ENCODE measurements around the gene RBM19.

Gene RBM19

DNA sequence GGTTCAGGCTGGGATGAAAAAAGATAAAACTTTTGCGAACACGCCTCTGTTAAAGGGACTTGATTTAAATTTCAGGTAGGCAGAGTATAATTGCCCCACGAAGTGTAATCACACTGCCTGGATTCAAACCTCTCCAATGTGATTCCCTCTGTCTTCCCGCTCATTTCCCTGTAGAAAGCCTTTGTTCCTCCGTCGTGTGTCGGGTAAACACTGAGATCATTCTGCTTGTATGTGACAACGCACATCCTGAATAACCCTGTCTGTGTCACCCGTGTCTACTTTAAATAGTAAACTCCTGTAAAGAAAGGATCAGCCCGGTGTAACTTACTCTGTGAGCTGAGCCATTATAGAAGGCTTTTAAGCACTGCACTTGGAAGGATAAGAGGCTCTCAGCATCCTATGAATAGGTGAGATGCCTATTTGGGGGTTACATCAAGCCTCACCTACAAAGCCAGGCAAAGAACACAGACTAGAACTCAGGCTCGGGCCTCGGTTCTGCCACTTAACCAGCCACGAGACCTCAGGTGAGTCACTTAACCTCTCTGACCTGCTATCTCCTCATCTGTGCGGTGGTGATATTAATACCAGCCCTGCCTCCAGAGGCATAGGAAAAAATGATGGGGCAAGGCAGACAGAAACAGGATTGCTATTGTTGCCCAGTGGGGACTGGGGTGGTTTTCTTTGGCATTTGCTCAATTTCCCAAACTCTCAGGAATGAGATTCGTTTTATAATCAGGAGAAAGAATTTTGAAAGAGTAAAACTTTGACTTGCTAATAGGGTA lies 74.2 kb downstream of the RBM19 start:
- TF ChIP-seq CTCF (IDR thresholded peaks at IDR 0.05; ENCODE audit: low read depth, low read length): no peak
- no peak for DNase-seq (ENCODE audit: low read depth in 2 of 2)
- no peak overlapping the region for H3K4me3 ChIP-seq (replicated peaks in 1 of 2; ENCODE audit: low read depth in 2 of 2, low read length in 2 of 2)

- H3K4me3 ChIP-seq (replicated peaks in 1 of 2; ENCODE audit: low read depth in 2 of 2, low read length in 2 of 2): no peak overlapping the region
- DNase-seq (ENCODE audit: low read depth in 2 of 2): no peak
- TF ChIP-seq CTCF (IDR thresholded peaks at IDR 0.05; ENCODE audit: low read depth, low read length): no peak
These were observed 74.9 kb downstream of the RBM19 start for GRCh38 chr12:113891167-113891692.

DNA sequence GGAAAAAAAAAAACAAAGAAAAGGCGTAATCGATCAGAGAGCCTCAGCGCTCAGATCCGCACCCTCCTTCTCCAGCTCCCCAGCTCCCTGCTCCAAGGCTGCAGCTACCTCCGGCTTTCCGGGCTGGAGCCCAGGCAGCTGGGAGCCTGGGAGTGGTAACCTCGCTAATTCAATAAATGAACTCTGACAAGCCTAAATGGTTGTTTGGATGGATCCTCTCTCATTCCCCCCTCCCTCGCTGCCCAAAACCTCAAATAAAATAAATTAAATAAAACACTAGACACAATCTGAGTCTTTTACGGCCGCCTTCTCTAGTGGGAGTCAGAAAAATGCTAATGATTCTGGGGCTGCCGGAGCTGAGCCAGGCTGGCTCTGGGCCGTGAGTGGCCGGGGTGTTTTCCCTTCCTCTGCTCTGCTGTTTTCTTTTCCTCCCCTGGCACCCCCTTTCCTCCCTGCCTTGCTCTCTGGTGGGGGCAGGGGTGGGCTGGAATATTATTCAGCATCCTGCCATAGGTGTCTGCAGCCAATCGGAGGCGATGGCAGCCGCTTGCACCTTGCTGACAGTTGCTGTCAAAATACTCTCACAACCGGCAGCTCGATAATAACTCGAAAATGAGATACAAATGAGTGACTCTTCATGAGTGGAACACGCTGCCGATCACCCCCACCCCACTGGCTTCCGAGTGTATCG lies 76.1 kb downstream of the RBM19 start:
- TF ChIP-seq CTCF (IDR thresholded peaks at IDR 0.05; ENCODE audit: low read depth, low read length): no peak
- no peak overlapping the region for H3K4me3 ChIP-seq (replicated peaks in 1 of 2; ENCODE audit: low read depth in 2 of 2, low read length in 2 of 2)
- no peak for DNase-seq (ENCODE audit: low read depth in 2 of 2)

DNA sequence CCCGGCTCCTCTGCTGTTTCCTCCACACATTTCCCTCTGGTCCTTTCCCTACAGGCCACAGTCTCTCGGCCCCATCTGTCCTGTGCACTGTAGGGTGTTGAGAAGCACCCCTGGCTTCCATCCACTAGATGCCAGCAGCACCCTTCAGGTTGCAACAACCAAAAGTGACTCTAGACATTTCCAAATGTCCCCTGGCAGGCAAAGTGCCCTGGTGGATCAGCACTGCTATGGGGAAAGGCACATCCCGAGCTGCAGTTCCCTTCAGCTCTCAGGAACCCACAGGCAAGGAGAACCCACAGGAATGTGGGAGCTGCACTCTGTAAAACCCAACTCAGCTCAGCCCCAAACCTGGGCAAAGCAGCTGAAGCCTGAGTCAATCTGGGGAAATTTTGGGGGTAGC lies 77.0 kb downstream of the RBM19 start:
- no peak for TF ChIP-seq CTCF (IDR thresholded peaks at IDR 0.05; ENCODE audit: low read depth, low read length)
- H3K4me3 ChIP-seq (replicated peaks in 1 of 2; ENCODE audit: low read depth in 2 of 2, low read length in 2 of 2): no peak overlapping the region
- peak in 1 of 2 donors; percentile 5 for DNase-seq (ENCODE audit: low read depth in 2 of 2)

DNA sequence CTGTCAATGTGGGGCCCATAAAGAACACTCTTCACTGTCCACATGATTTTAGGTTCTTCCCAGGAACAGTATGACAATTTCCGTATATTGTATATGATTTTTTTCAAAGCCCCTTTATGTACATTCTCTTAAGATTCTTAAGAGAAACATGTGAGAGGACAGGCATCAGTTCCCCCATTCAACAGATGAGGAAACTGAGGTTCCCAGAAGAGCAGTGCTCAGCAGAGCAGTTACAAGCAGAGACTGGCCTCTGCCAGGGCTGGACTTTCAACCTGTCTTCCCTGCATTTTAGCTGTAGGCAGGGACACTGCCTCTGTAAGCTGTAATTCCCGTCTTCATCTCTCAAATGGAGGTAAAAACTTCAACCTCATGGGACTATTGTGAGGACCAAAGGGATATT lies 77.7 kb downstream of the RBM19 start:
- no peak for DNase-seq (ENCODE audit: low read depth in 2 of 2)
- H3K4me3 ChIP-seq (replicated peaks in 1 of 2; ENCODE audit: low read depth in 2 of 2, low read length in 2 of 2): no peak overlapping the region
- TF ChIP-seq CTCF (IDR thresholded peaks at IDR 0.05; ENCODE audit: low read depth, low read length): no peak

- no peak overlapping the region for H3K4me3 ChIP-seq (replicated peaks in 1 of 2; ENCODE audit: low read depth in 2 of 2, low read length in 2 of 2)
- no peak for TF ChIP-seq CTCF (IDR thresholded peaks at IDR 0.05; ENCODE audit: low read depth, low read length)
- DNase-seq (ENCODE audit: low read depth in 2 of 2): no peak
These were observed 78.2 kb downstream of the RBM19 start for GRCh38 chr12:113887906-113888305.
